ENCODE data around the gene FOXA2.
"Not testable (repeated sequence)": the region's sequence is repeated elsewhere in the genome, so short reads cannot be mapped to it uniquely, and the experiment has no call there.

Gene FOXA2

GRCh38 chr20:22567944-22568871 is 16.2 kb downstream of the FOXA2 start:
- no peak for DNase-seq

- DNase-seq = no peak
Observed at GRCh38 chr20:22566876-22567658, 17.3 kb downstream of the FOXA2 start.

GRCh38 chr20:22563062-22563965 is 21.1 kb downstream of the FOXA2 start:
- no peak for DNase-seq

GRCh38 chr20:22562620-22563019 is 21.8 kb downstream of the FOXA2 start:
- no peak for DNase-seq

- no peak for DNase-seq
Observed at GRCh38 chr20:22561965-22562577, 22.3 kb downstream of the FOXA2 start.

- DNase-seq = peak; percentile 9
Observed at GRCh38 chr20:22560817-22561216, 23.6 kb downstream of the FOXA2 start.

- peak; percentile 68 for DNase-seq
Observed at GRCh38 chr20:22559711-22560318, 24.6 kb downstream of the FOXA2 start.

- DNase-seq = no peak
Observed at GRCh38 chr20:22557403-22558276, 26.7 kb downstream of the FOXA2 start.

- DNase-seq = no peak
Observed at GRCh38 chr20:22556565-22557056, 27.8 kb downstream of the FOXA2 start.

GRCh38 chr20:22555791-22556564 is 28.4 kb downstream of the FOXA2 start:
- DNase-seq = no peak

GRCh38 chr20:22554391-22554790 is 30.0 kb downstream of the FOXA2 start:
- no peak for DNase-seq

GRCh38 chr20:22550514-22550913 is 33.9 kb downstream of the FOXA2 start:
- DNase-seq = not testable (repeated sequence)

GRCh38 chr20:22548040-22548439 is 36.3 kb downstream of the FOXA2 start:
- no peak for DNase-seq

- no peak for DNase-seq
Observed at GRCh38 chr20:22546344-22546743, 38.0 kb downstream of the FOXA2 start.

GRCh38 chr20:22545045-22545444 is 39.3 kb downstream of the FOXA2 start:
- DNase-seq = no peak

- no peak for DNase-seq
Observed at GRCh38 chr20:22544462-22544861, 39.9 kb downstream of the FOXA2 start.

- DNase-seq = no peak
Observed at GRCh38 chr20:22542427-22542826, 41.9 kb downstream of the FOXA2 start.

GRCh38 chr20:22540832-22541231 is 43.5 kb downstream of the FOXA2 start:
- DNase-seq = no peak

GRCh38 chr20:22536956-22537756 is 47.2 kb downstream of the FOXA2 start:
- DNase-seq = no peak

All from NCI-H1417 treated with DMSO at 0.1 percent for 48 hours (cell line).